ENCODE data around the gene MAPK9. TPM values are rescaled to one million over a fixed set of nuclear protein-coding genes. Genes with fewer than 3 reads are reported as not detected.

Gene MAPK9
- total RNA-seq, 2 experiments from 2014 or later = 21.2 to 21.7 TPM

DNA sequence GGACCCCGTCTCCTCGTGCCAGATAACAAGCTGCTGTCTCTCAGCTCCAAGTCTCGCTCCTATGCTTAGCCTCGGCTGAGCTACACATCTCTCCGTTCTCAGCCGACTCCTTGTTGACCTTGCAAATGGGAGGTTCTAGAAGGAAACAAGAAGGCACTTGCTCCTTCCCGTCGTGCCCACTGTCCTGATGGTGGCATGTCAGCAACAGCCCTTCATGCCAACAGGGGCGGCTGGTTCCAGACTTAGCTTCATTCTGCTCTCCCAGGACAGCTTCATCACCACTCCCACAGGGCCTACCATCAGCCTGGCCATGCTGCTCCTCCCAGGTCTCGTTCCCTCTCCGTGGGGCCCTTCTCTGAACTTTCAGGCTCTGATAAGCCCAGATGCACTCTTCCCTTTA lies 69.8 kb downstream of the MAPK9 start:
- peaks cover 31% of the 10 kb centered on the region for H3K9me3 Mint-ChIP-seq
- no peak overlapping the region for H3K27ac ChIP-seq (ENCODE audit: low read depth in 1 of 2, low read length in 2 of 2)
- TF ChIP-seq CTCF (IDR thresholded peaks at IDR 0.05) = no peak
- ChIA-PET POLR2A (no interaction called here), CTCF (interaction anchor here (0.7 kb wide), 1 partner anchor 20 kb away, joined by 3 read pairs; no protein-coding TSS in a partner anchor)
- peaks cover 55 to 84% of the 10 kb centered on the region in 2 experiments for H3K9me3 ChIP-seq (ENCODE audit: control insufficient read depth in 1 of 2, insufficient read depth in 1 of 2, low read length in 2 of 2)
- H3K27ac Mint-ChIP-seq = no peak overlapping the region
- H3K36me3 ChIP-seq (ENCODE audit: insufficient read depth, low read length) = no peaks in the 10 kb centered on the region
- no peaks in the 10 kb centered on the region for H3K4me1 ChIP-seq (ENCODE audit: insufficient read depth, low read length)
- no peaks in the 10 kb centered on the region for H3K27me3 ChIP-seq (ENCODE audit: control insufficient read depth in 1 of 2, insufficient read depth in 2 of 2, low read length in 2 of 2)
- no peaks in the 10 kb centered on the region for H3K27me3 Mint-ChIP-seq
- no peak overlapping the region for H3K4me3 Mint-ChIP-seq
- no peak overlapping the region for H3K4me3 ChIP-seq (ENCODE audit: low read length)
- H3K36me3 Mint-ChIP-seq (ENCODE audit: low read depth) = peaks cover 52% of the 10 kb centered on the region
- no peaks in the 10 kb centered on the region for H3K4me1 Mint-ChIP-seq (ENCODE audit: low read depth)
- ATAC-seq (ENCODE audit: poor library complexity) (no peak), DNase-seq (no peak)
- intact Hi-C loops (cut with DNase I, micrococcal nuclease) = no loop called here

GRCh38 chr5:180217797-180218196 lies 74.1 kb downstream of the MAPK9 start:
- ATAC-seq (ENCODE audit: poor library complexity) (no peak), DNase-seq (no peak)
- peaks cover 18% of the 10 kb centered on the region for H3K9me3 Mint-ChIP-seq
- CTCF ChIA-PET = no interaction called here
- Histone ChIP-seq H3K9me3 (ENCODE audit: control insufficient read depth in 1 of 2, insufficient read depth in 1 of 2, low read length in 2 of 2) (peaks cover 59 to 63% of the 10 kb centered on the region in 2 experiments), H3K4me3 (ENCODE audit: low read length) (no peak overlapping the region), H3K27me3 (ENCODE audit: control insufficient read depth in 1 of 2, insufficient read depth in 2 of 2, low read length in 2 of 2) (peaks cover 0 to under 1% of the 10 kb centered on the region in 2 experiments), H3K27ac (ENCODE audit: low read depth in 1 of 2, low read length in 2 of 2) (no peak overlapping the region), H3K4me1 (ENCODE audit: insufficient read depth, low read length) (no peaks in the 10 kb centered on the region), H3K36me3 (ENCODE audit: insufficient read depth, low read length) (no peaks in the 10 kb centered on the region)
- H3K27me3 Mint-ChIP-seq = peaks cover 5% of the 10 kb centered on the region
- no peak overlapping the region for H3K4me3 Mint-ChIP-seq
- TF ChIP-seq CTCF (IDR thresholded peaks at IDR 0.05) = no peak
- peaks cover 20% of the 10 kb centered on the region for H3K36me3 Mint-ChIP-seq (ENCODE audit: low read depth)
- POLR2A ChIA-PET = no interaction called here
- H3K4me1 Mint-ChIP-seq (ENCODE audit: low read depth) = no peaks in the 10 kb centered on the region
- H3K27ac Mint-ChIP-seq = no peak overlapping the region
- intact Hi-C loops (cut with DNase I, micrococcal nuclease) = no loop called here

DNA sequence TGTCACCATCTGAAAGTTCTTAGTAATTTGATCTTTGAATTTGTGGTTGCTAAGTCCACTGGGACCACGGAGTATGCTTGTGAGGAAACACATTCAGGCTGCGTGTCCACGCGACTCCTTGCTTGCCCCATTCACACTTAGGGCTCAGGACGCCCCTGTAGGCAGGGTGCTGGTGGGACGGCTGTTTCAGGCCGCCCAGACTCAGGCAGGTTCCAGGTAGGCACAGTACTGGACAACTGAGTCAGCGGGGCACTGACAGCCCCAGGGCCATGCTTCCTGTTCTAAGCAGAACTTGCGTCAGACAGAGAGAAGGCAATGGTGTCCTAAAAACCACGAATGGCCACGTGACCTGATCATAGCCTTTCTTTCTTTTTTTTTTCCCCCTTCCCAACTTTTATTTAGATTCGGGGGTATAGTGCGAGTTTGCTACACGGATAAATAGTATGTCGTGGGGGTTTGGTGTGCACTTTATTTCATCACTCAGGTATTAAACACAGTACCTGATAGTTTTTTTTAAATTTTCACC lies 75.2 kb downstream of the MAPK9 start:
- Mint-ChIP-seq H3K27ac (no peak overlapping the region), H3K36me3 (ENCODE audit: low read depth) (peaks cover 14% of the 10 kb centered on the region), H3K9me3 (peaks cover 15% of the 10 kb centered on the region), H3K4me3 (no peak overlapping the region), H3K4me1 (ENCODE audit: low read depth) (no peaks in the 10 kb centered on the region), H3K27me3 (peaks cover 9% of the 10 kb centered on the region)
- Histone ChIP-seq H3K4me1 (ENCODE audit: insufficient read depth, low read length) (no peaks in the 10 kb centered on the region), H3K27me3 (ENCODE audit: control insufficient read depth in 1 of 2, insufficient read depth in 2 of 2, low read length in 2 of 2) (peaks cover 3 to 5% of the 10 kb centered on the region in 2 experiments), H3K4me3 (ENCODE audit: low read length) (no peak overlapping the region), H3K36me3 (ENCODE audit: insufficient read depth, low read length) (no peaks in the 10 kb centered on the region), H3K9me3 (ENCODE audit: control insufficient read depth in 1 of 2, insufficient read depth in 1 of 2, low read length in 2 of 2) (peaks cover 48 to 61% of the 10 kb centered on the region in 2 experiments), H3K27ac (ENCODE audit: low read depth in 1 of 2, low read length in 2 of 2) (no peak overlapping the region)
- intact Hi-C loops (cut with DNase I, micrococcal nuclease) = no loop called here
- POLR2A ChIA-PET = no interaction called here
- CTCF ChIA-PET = no interaction called here
- no peak for TF ChIP-seq CTCF (IDR thresholded peaks at IDR 0.05)
- DNase-seq = no peak
- ATAC-seq (ENCODE audit: poor library complexity) = no peak

All from CD4-positive, alpha-beta T cell (primary cell).